GM19397 (cell line): ENCODE data around the gene CAPN7.

ENCODE experiments used
- ATAC-seq: cut with Tn5 transposase; IDR thresholded peaks from one replicate; pipeline ENCODE4 v1.9.1; 2021; ENCODE audit warnings: mild to moderate bottlenecking, moderate library complexity; ENCODE audit not compliant: unreplicated experiment

CAPN7 gene

DNA sequence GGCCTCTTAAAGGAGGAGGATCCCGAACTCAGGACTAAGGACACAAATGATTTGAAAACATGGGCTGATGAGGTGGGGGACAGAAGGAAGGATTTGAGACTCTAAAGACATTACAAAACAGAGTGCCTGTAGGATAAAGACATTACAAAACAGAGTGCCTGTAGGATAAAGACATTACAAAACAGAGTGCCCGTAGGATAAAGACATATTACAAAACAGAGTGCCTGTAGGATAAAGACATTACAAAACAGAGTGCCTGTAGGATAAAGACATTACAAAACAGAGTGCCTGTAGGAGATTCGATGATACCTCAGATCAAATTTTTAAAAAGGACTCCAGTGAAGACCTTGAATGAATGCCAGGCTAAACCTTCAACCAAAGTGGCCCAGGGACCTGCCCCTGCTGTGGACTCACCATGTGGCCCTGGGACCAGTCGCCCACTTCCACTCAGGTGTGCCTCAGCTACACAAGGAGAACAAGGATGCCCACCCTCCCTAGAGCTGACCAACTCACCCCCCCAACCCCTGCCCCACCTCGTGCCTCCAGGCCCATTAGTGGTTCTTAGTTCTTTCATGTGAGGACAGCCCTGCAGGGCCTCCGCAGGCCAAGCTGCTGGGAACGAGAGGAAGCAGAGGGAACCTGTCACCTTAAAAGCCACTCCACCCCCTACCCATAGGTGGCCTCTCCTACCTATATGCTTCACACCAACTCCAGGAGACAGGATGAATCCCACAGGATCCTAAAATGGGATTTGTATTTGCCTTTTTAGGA, 66.6 kb downstream of the CAPN7 start:
- ATAC-seq: no peak

GRCh38 chr3:15273227-15273626, 67.2 kb downstream of the CAPN7 start:
- ATAC-seq: no peak

- ATAC-seq: no peak
Measured at GRCh38 chr3:15276028-15276724, 70.1 kb downstream of the CAPN7 start.

DNA sequence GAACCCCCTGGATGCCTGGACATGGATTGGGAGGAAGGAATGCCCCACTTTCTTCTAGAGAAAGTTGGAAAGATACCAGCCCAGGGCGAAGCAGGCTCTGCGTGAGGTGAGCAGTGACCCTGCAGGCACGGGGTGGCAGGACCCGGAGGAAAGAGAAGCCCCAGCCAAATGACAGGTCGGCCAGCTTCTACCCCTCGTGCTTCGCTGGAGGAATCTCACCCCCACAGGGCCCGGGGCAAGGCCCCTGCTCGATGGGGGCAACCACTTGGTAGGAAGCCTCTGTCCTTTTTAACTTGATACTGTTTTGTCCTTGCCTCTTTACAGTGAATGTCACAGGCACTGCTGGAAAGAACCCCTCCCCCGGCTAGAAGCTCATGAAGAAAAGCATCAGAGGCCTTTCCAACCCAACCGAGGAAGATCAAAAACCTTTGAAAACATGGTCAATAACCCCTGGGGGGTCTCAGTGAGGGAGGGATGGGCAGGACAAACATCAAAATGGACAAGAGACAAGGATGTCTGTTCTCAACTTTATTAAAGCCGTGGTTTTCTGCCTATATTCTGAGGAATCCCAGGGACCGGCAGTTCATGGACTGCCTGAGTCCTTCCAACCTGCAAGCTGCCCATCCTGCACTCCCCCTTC, 71.9 kb downstream of the CAPN7 start:
- ATAC-seq: no peak

- no peak for ATAC-seq
Measured at GRCh38 chr3:15279205-15279604, 73.2 kb downstream of the CAPN7 start.

DNA sequence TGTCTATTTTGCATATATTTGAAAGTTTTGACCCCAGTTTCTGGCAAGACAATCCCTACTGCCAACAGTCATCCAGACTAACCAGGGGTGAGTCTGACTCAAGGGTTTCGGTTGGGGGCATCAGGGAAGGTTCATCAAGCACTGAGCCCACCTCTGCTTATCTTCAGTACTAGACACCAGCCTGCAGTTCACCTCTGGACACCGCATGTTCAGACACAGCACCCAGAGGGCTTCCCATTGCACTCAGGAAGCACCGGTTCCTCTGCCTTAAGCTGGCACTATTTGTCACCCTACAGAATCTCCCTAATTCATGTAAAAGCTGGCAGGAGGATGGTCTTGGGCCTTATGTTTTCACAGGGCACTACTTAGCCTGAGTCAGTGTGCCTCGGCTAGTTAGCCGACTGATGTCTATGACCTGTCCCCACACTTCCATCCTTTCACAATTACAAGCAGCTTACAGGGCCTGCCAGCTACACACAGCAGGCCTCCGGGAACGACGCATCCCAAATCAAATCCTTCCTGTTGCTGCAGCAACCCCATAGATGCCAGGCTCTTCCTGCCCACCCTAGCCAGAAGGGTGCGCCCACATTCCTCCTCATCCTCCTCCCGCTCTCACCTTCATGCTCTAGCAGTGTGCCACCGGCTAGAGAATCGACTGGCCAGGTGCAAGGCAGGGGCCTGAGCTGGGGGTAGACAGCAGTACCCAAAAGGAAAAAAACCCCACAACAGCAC, 73.8 kb downstream of the CAPN7 start:
- ATAC-seq: no peak

DNA sequence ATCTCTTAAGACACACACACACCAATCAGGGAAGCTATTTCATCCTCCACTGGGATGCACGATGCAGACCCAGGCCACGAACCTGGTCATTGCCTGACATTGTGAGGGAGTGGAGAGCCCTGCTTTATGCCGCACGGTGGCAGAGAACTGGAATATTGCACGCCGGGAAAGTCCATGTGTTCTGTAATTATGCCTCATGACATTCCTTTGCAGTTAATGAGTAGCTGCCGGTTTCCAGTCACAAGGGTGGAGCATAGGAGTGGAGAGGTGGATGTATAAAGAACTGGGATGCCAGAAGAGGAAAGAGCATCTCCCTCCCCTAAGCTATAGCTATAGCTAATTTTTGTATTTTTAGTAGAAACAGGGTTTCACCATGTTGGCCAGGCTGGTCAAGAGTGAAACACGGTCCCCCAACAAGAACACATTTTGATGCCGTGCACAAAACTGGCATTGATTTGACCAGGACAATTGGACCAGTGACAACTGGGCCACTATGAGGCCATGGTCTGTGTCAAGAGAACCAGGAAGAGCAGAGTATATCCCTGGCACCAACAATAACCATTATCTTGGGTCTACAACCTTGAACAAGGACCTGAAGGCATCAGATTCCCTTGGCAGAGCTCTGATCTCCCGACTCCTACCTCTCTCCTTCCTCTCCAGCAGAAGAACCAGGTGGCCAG, 74.9 kb downstream of the CAPN7 start:
- no peak for ATAC-seq

DNA sequence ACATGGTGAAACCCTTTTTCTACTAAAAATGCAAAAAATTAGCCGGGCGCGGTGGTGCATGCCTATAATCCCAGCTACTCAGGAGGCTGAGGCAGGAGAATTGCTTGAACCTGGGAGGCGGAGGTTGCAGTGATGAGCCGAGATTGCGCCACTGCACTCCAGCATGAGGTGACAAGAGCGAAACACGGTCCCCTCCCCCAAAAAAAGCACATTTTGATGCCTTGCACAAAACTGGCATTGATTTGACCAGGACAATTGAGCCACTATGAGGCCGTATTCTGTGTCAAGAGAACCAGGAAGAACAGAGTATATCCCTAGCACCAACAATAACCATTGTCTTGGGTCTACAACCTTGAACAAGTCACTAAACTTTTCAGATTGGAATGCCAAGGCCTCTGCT, 75.8 kb downstream of the CAPN7 start:
- no peak for ATAC-seq

GRCh38 chr3:15283702-15284101, 77.7 kb downstream of the CAPN7 start:
- no peak for ATAC-seq

- no peak for ATAC-seq
Measured at GRCh38 chr3:15284121-15284889, 78.3 kb downstream of the CAPN7 start.

DNA sequence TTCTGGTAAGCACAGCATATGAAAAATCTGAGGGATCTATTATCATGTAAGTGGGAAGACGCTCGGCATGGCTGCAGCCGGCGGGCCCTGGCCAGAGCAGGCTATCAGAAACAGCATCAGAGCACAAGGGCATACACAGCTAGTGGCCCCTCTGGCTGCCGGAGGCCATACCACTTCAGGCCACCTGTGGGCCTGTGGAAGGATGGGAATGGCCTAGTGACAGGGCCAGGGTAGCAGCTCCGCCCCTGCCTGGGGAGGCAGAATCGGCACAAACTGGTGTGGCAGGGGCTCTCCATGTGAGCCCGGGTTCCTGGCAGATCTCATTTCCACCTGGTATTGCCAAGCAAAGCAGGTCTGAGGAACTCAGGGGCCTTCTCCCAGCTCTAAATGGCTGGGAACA, 80.0 kb downstream of the CAPN7 start:
- ATAC-seq: no peak

GRCh38 chr3:15287565-15288330, 81.7 kb downstream of the CAPN7 start:
- ATAC-seq: no peak

DNA sequence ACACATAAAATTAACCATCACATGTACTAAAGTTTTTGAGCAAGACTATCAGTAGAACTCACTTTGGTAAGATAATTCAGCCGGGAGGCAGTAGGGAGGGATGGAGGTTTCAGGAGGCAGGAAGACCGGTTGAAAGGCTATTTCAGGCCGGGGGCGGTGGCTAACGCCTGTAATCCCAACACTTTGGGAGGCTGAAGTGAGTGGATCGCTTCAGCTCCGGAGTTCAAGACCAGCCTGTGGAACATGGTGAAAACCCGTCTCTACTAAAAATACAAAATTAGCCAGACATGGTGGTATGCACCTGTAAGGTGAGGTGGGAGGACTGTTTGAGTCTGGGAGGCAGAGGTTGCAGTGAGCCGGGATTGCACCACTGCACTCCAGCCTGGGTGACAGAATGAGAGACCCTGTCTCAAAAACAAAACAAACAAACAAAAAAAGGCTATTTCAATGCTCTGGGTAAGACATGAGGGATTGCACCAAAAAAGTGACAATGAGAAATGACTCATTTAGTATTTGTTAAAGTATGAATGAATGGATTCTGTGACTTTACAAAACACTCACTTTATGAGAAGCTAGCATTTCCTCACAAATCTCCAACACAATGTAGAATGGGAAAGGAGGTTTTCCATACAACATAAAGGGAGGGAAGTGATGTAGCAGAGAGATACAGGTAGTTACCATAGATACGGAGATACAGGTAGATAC, 82.4 kb downstream of the CAPN7 start:
- no peak for ATAC-seq

DNA sequence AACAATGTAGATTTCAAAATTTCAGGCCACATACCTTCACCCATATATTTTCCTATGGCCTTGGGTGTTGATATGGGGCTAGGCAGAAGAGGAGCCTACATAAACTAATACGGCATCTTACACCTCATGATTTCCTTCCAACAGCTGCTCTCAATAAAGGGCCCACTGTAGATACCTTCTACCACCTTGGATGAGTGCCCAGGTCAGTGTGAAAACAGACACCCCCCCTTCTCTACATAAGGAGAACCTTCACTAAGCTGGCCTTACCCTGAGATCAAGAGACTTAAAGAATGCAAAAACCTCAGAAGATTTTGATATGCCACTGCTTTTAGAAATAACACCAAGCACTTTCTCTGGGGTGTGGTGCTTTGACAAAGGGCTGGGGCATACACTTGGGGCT, 83.6 kb downstream of the CAPN7 start:
- no peak for ATAC-seq

GRCh38 chr3:15290736-15291135, 84.7 kb downstream of the CAPN7 start:
- ATAC-seq: no peak

- peak; percentile 87 for ATAC-seq
Measured at GRCh38 chr3:15291589-15292541, 85.8 kb downstream of the CAPN7 start.

- no peak for ATAC-seq
Measured at GRCh38 chr3:15292765-15293522, 86.9 kb downstream of the CAPN7 start.
